Adrenal gland (tissue), 12 donors: ENCODE measurements around the gene PDZD7. TPM values are rescaled to one million over a fixed set of nuclear protein-coding genes. Genes with fewer than 3 reads are reported as not detected.
A peak's percentile ranks its signal among the peaks of the same experiment; 100 is the strongest.

Experiments
- DNase-seq, 7 donors: peaks; one replicate each; pipeline ENCODE4 v3.0.0-alpha.2; 2019 to 2020
- H3K27ac ChIP-seq, 5 donors: fragments of 200-600 bp; sonication (generic) in 4 of 5; 1 replicate in 3 of 5; 2 replicates in 2 of 5; pipeline versions ENCODE4 v1.5.1 to v1.8.0; 2016 to 2020; ENCODE audit warnings: mild to moderate bottlenecking in 1 of 5
- H3K27me3 ChIP-seq: fragments of 200-600 bp; 2 replicates; pipeline ENCODE4 v1.8.0; 2021
- H3K36me3 ChIP-seq, 2 donors: fragments of 200-600 bp; replicated peaks in 1 of 2; 1 replicate in 1 of 2; 2 replicates in 1 of 2; pipeline versions ENCODE4 v1.5.1 to v1.8.0; 2018 to 2022
- H3K4me1 ChIP-seq, 2 donors: fragments of 200-600 bp; replicated peaks in 1 of 2; 1 replicate in 1 of 2; 2 replicates in 1 of 2; pipeline versions ENCODE4 v1.5.1 to v1.8.0; 2018 to 2021
- H3K4me3 ChIP-seq, 4 donors: fragments of 200-600 bp; sonication (generic) in 3 of 4; one replicate each; pipeline ENCODE4 v1.5.1; 2016 to 2018
- H3K9me3 ChIP-seq, 3 donors: fragments of 200-600 bp; sonication (generic) in 1 of 3; replicated peaks in 1 of 3; 1 replicate in 2 of 3; 2 replicates in 1 of 3; pipeline versions ENCODE4 v1.5.1 to v1.8.0; 2016 to 2021
- POLR2A ChIP-seq, 2 donors: fragments of 450-650 bp; IDR thresholded peaks; one replicate each; pipeline ENCODE4 v1.6.1; 2017; ENCODE audit warnings: antibody characterized with exemption in 2 of 2, mild to moderate bottlenecking in 2 of 2, moderate library complexity in 1 of 2
- WGBS, 4 donors: extraction: QIAGEN DNeasy Blood & Tissue Kit in 2 of 4; methylation state at CpG; one replicate each; pipeline versions ENCODE4 v1.1.5 to v1.1.7; 2013 to 2017; 5-methylcytosine and 5-hydroxymethylcytosine counted together
- intact Hi-C, 2 donors: fragments of 100-400 bp; cut with DNase I; formaldehyde crosslinking; loops; one replicate each; pipeline versions ENCODE4 v1.14.1 to v1.15.0; 2022 to 2023
- polyA plus RNA-seq, 3 donors: library from polyadenylated mRNA; stranded (reverse); fragments of 200-250 nt in 2 of 3; fragments of 350-450 nt in 1 of 3; fragmentation: Illumina TruSeq in 1 of 3; extraction: RNeasy Lipid Tissue Mini Kit (QIAGEN cat#74804) in 1 of 3; gene quantifications; one replicate each; pipeline ENCODE4 v1.2.3, GENCODE V29; 2013 to 2014
- total RNA-seq, 9 donors: library from RNA; depleted of rRNA in 4 of 9; stranded (reverse); fragments of >200 nt in 4 of 9; fragments of 120-200 nt in 1 of 9; fragmentation: NEBNext Ultra II Directional in 1 of 9; extraction: Animal tissue kit (Norgen Biotek cat#: 25700) in 1 of 9; gene quantifications; one replicate each; pipeline versions ENCODE4 v1.1.0 to v1.2.4, GENCODE V29; 2013 to 2023
- TF ChIP-seq, protein P1 (sequence below), 6 experiments: fragments of 450-650 bp in 4 of 6; fragments of 200-600 bp in 2 of 6; sonication (generic) in 1 of 6; IDR thresholded peaks; 1 replicate in 5 of 6; 2 replicates in 1 of 6; pipeline versions ENCODE4 v1.5.1 to v1.8.0; 2016 to 2021; ENCODE audit warnings: antibody characterized with exemption in 6 of 6, mild to moderate bottlenecking in 2 of 6, moderate library complexity in 1 of 6
- donor health status: healthy with polysubstance abuse.
- donor health status: Bipolar disorder and iron deficiency.
- donor health status: DM: yes; HTN: yes; CAD: no.
- donor health status: DM: no; HTN: no; CAD: no.
- donor health status: DM: no; HTN: no; CAD: no.
- donor health status: DM: yes; HTN: yes; CAD: no.

Gene PDZD7
- total and polyA plus RNA-seq, 12 donors = 0.13 to 3.5 (median 0.60) TPM; not detected in 1

- Histone ChIP-seq H3K36me3 (no peaks in the 10 kb centered on the region), H3K4me3 (peak overlapping the region in 1 of 4 donors; percentile 23), H3K4me1 (peaks cover 23 to 46% of the 10 kb centered on the region in 2 donors), H3K27me3 (peaks cover 16% of the 10 kb centered on the region), H3K27ac (no peak overlapping the region), H3K9me3 (no peaks in the 10 kb centered on the region)
- intact Hi-C loops = no loop called here
- no peak for TF ChIP-seq POLR2A (IDR thresholded peaks at IDR 0.05)
- TF ChIP-seq, protein P1, sequence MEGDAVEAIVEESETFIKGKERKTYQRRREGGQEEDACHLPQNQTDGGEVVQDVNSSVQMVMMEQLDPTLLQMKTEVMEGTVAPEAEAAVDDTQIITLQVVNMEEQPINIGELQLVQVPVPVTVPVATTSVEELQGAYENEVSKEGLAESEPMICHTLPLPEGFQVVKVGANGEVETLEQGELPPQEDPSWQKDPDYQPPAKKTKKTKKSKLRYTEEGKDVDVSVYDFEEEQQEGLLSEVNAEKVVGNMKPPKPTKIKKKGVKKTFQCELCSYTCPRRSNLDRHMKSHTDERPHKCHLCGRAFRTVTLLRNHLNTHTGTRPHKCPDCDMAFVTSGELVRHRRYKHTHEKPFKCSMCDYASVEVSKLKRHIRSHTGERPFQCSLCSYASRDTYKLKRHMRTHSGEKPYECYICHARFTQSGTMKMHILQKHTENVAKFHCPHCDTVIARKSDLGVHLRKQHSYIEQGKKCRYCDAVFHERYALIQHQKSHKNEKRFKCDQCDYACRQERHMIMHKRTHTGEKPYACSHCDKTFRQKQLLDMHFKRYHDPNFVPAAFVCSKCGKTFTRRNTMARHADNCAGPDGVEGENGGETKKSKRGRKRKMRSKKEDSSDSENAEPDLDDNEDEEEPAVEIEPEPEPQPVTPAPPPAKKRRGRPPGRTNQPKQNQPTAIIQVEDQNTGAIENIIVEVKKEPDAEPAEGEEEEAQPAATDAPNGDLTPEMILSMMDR (IDR thresholded peaks at IDR 0.05) = no peak
- peak in 1 of 7 donors; percentile 37 for DNase-seq
- WGBS, 4 donors = 18 to 76% (median 22%) methylated on average over 7 to 19 of the region's 19 CpGs
Observed at GRCh38 chr10:101063050-101063525, 32.2 kb upstream of the PDZD7 start.

- H3K9me3 ChIP-seq = no peaks in the 10 kb centered on the region
- DNase-seq = peak; percentile 45 to 64 (median 54)
- H3K27ac ChIP-seq = peak overlapping the region in 2 of 5 donors; percentile 94 to 97
- H3K4me3 ChIP-seq = peak overlapping the region in 2 of 4 donors; percentile 5 to 23
- TF ChIP-seq POLR2A (IDR thresholded peaks at IDR 0.05) = no peak
- TF ChIP-seq, protein P1 (IDR thresholded peaks at IDR 0.05) = peak in 5 of 6 experiments; percentile 25 to 65 (median 51)
- peaks cover 16% of the 10 kb centered on the region for H3K27me3 ChIP-seq
- H3K36me3 ChIP-seq = no peaks in the 10 kb centered on the region
- peaks cover 19 to 43% of the 10 kb centered on the region in 2 donors for H3K4me1 ChIP-seq
- WGBS, 4 donors = 7 to 47% (median 13%) methylated on average over 3 to 63 of the region's 63 CpGs
- intact Hi-C loops = no loop called here
Observed at GRCh38 chr10:101062232-101063049, 31.5 kb upstream of the PDZD7 start.

- intact Hi-C loops = no loop called here
- Histone ChIP-seq H3K9me3 (no peaks in the 10 kb centered on the region), H3K4me3 (peak within 1 kb of the TSS; percentile 66 to 99 (median 84)), H3K27me3 (peaks cover 16% of the 10 kb centered on the region), H3K4me1 (peaks cover 17 to 38% of the 10 kb centered on the region in 2 donors), H3K27ac (peak within 1 kb of the TSS; percentile 91 to 99 (median 97)), H3K36me3 (no peaks in the 10 kb centered on the region)
- WGBS, 4 donors = 62 to 70% (median 66%) methylated on average over 30 to 31 of the region's 31 CpGs
- TF ChIP-seq, protein P1 (IDR thresholded peaks at IDR 0.05) = no peak
- no peak for TF ChIP-seq POLR2A (IDR thresholded peaks at IDR 0.05)
- DNase-seq = peak in 5 of 7 donors; percentile 17 to 61 (median 35)
Observed at GRCh38 chr10:101061624-101062231, 30.8 kb upstream of the PDZD7 start, which contains the start of gene KAZALD1. Gene KAZALD1 (plus strand): TSS chr10:101061989. CDS start chr10:101062593, 604 bp downstream.
